K562 (cell line): ENCODE measurements around the gene RPS6KL1. TPM values are rescaled to one million over a fixed set of nuclear protein-coding genes. Genes with fewer than 3 reads are reported as not detected.

Experiments
- CREM ChIP-seq: IDR thresholded peaks from 2 replicates; pipeline ENCODE4 v1.6.1; 2014; ENCODE audit warnings: antibody characterized with exemption, low read depth
- DPF2 ChIP-seq: fragments of 450-650 bp; IDR thresholded peaks from 2 replicates; pipeline ENCODE4 v1.6.1; 2016
- GMEB1 ChIP-seq: fragments of 250-450 bp; sonication (Bioruptor Pico); IDR thresholded peaks from 2 replicates; pipeline ENCODE4 v1.4.0; 2020; ENCODE audit warnings: mild to moderate bottlenecking
- HEY1 ChIP-seq: fragments of 250-450 bp; sonication (Bioruptor Pico); IDR thresholded peaks from 2 replicates; pipeline ENCODE4 v1.5.0; 2020; ENCODE audit warnings: mild to moderate bottlenecking, moderate library complexity, borderline replicate concordance
- HLTF ChIP-seq: fragments of 450-650 bp; IDR thresholded peaks from 2 replicates; pipeline ENCODE4 v1.6.1; 2016
- HMGN3 ChIP-seq: IDR thresholded peaks from 2 replicates; pipeline ENCODE4 v1.6.1; 2011; ENCODE audit warnings: borderline replicate concordance, low read depth, mild to moderate bottlenecking, mixed read lengths, low read length; ENCODE audit not compliant: insufficient read length; ENCODE audit errors: extremely low read depth
- KDM2B ChIP-seq: fragments of 250-450 bp; sonication (Bioruptor Pico); IDR thresholded peaks from 2 replicates; pipeline ENCODE4 v1.8.0; 2021; ENCODE audit warnings: mild to moderate bottlenecking, moderate library complexity
- MCM3 ChIP-seq: fragments of 450-650 bp; IDR thresholded peaks from 2 replicates; pipeline ENCODE4 v1.6.1; 2016
- MEF2A ChIP-seq: IDR thresholded peaks from 2 replicates; pipeline ENCODE4 v1.6.1; 2011; ENCODE audit warnings: low read depth, mild to moderate bottlenecking, low read length, moderate library complexity; ENCODE audit not compliant: control insufficient read depth
- MTF1 ChIP-seq: fragments of 250-450 bp; sonication (Bioruptor Pico); IDR thresholded peaks from 2 replicates; pipeline ENCODE4 v1.9.0; 2021; ENCODE audit warnings: moderate library complexity, mild to moderate bottlenecking, inconsistent platforms, borderline replicate concordance
- NCOA4 ChIP-seq: fragments of 450-650 bp; IDR thresholded peaks from 2 replicates; pipeline ENCODE4 v1.6.1; 2018; ENCODE audit warnings: mild to moderate bottlenecking; ENCODE audit not compliant: partially characterized antibody
- POLR2A ChIP-seq: fragments of 450-650 bp; conservative IDR thresholded peaks from 2 replicates; pipeline ENCODE4 v1.6.1; 2016
- RBM22 ChIP-seq: fragments of 200-400 bp; formaldehyde crosslinking; IDR thresholded peaks from 2 replicates; pipeline ENCODE4 v1.6.1; 2018; ENCODE audit warnings: low read length, low read depth; ENCODE audit not compliant: poor library complexity, severe bottlenecking
- RCOR1 ChIP-seq, 2 experiments: IDR thresholded peaks; 2 replicates each; pipeline ENCODE4 v1.6.1; 2012; ENCODE audit warnings: low read depth in 2 of 2, low read length in 2 of 2, borderline replicate concordance in 1 of 2, improper control_type of control experiment in 1 of 2
- SIRT6 ChIP-seq: IDR thresholded peaks from one replicate; pipeline ENCODE4 v1.6.1; 2012; ENCODE audit warnings: low read depth, mild to moderate bottlenecking, control low read depth, inconsistent platforms, low read length, moderate library complexity
- U2AF1 ChIP-seq: fragments of 200-400 bp; formaldehyde crosslinking; optimal IDR thresholded peaks from 2 replicates; pipeline ENCODE3; 2017; ENCODE audit warnings: mild to moderate bottlenecking, low read depth, low read length, moderate library complexity
- XRCC5 ChIP-seq: fragments of 200-400 bp; formaldehyde crosslinking; IDR thresholded peaks from 2 replicates; pipeline ENCODE4 v1.6.1; 2017; ENCODE audit warnings: low read depth, mild to moderate bottlenecking, low read length
- YY1 ChIP-seq, 3 experiments: IDR thresholded peaks; 2 replicates each; pipeline ENCODE4 v1.6.1; 2011; ENCODE audit warnings: low read length in 2 of 3, mild to moderate bottlenecking in 2 of 3, moderate library complexity in 2 of 3, borderline replicate concordance in 1 of 3, control low read depth in 1 of 3, low read depth in 1 of 3; ENCODE audit not compliant: insufficient read depth in 3 of 3, insufficient replicate concordance in 2 of 3, control insufficient read depth in 1 of 3, insufficient read length in 1 of 3; ENCODE audit errors: extremely low read depth in 1 of 3
- ZNF174 ChIP-seq: fragments of 250-450 bp; sonication (Bioruptor Pico); IDR thresholded peaks from 2 replicates; pipeline ENCODE4 v1.4.0; 2020; ENCODE audit warnings: mild to moderate bottlenecking
- ZNF511 ChIP-seq: sonication (generic); formaldehyde crosslinking; IDR thresholded peaks from 2 replicates; pipeline ENCODE4 v1.8.0; 2022; ENCODE audit warnings: mild to moderate bottlenecking, missing genetic modification reagents
- polyA plus RNA-seq, 8 experiments: library from polyadenylated mRNA; depleted of rRNA in 4 of 8; stranded (reverse) in 5 of 8; unstranded in 3 of 8; fragments of >200 nt; fragmentation: Nextera tagmentation in 2 of 8; fragmentation: Illumina TruSeq in 1 of 8; extraction: Ambion mirVana in 2 of 8; extraction: Trizol in 1 of 8; gene quantifications; 2 replicates each; pipeline versions ENCODE4 v1.2.1 to v1.2.3, GENCODE V29; 2011 to 2014; ENCODE audit warnings: inconsistent platforms in 1 of 8, missing spikeins in 1 of 8
- total RNA-seq, 7 experiments: library from RNA; depleted of rRNA in 6 of 7; stranded (reverse); fragments of >200 nt in 6 of 7; fragmentation: Illumina TruSeq in 2 of 7; extraction: Trizol in 2 of 7; gene quantifications; 2 replicates each; pipeline versions ENCODE4 v1.2.1 to v1.2.3, GENCODE V29; 2011 to 2021; ENCODE audit warnings: low replicate concordance in 1 of 7
- TF ChIP-seq, protein P1 (sequence below): fragments of 250-450 bp; sonication (Bioruptor Pico); IDR thresholded peaks from 2 replicates; pipeline ENCODE4 v1.5.0; 2021
- TF ChIP-seq, protein P2 (sequence below): fragments of 450-650 bp; IDR thresholded peaks from 2 replicates; pipeline ENCODE4 v1.6.1; 2016; ENCODE audit warnings: missing biosample characterization, missing genetic modification characterization
- TF ChIP-seq, protein P3 (sequence below): fragments of 250-450 bp; sonication (Bioruptor Pico); IDR thresholded peaks from 2 replicates; pipeline ENCODE4 v1.5.0; 2021; ENCODE audit warnings: mild to moderate bottlenecking, borderline replicate concordance

RPS6KL1 gene
- total and polyA plus RNA-seq, 9 of the 15 experiments (the other 6 are each of a cell fraction or from before 2014, with no cell fraction given), result 0.91 to 15.5 (median 8.1) TPM

DNA sequence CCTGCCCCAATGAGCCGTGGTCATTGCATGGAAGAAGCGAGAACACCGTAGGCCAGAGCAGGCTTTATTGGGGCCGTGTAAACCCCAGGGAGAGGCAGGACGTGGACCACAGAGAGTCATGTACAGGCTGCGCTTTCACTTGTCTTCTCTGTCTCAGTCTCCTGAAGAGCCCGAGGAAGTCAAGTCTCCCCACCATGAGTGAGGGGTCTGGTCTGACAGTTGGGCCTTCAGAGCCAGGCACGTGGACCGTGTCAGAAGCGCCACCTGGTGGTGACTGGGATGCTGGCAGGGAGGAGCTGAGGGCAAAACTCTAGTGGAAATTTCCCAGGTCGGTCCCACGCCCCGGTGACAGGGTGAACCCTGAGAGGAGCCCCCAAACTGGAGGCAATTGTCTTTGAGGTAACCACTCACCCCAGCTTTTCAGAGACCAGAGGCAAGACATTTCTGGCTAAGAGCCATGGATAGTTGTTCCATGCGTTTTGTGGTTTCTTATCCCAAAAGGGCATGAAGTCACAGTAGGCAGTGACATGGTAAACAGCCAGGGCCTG is 17.4 kb downstream of the RPS6KL1 start (continued):
- peak in 1 of 3 experiments; percentile 14 for TF ChIP-seq YY1 (IDR thresholded peaks at IDR 0.05; ENCODE audit: borderline replicate concordance in 1 of 3, control insufficient read depth in 1 of 3, extremely low read depth in 1 of 3, insufficient read depth in 3 of 3, insufficient read length in 1 of 3, insufficient replicate concordance in 2 of 3, low read depth in 1 of 3, low read length in 2 of 3)
- TF ChIP-seq RCOR1 (IDR thresholded peaks at IDR 0.05; ENCODE audit: borderline replicate concordance in 1 of 2, low read depth in 2 of 2, low read length in 2 of 2), result no peak
- no peak for TF ChIP-seq ZNF511
- TF ChIP-seq XRCC5, result 0 out of 2 replicates have a peak, but pooled peaks have one; percentile 67
- no peak for TF ChIP-seq HMGN3
- no peak for TF ChIP-seq NCOA4
- TF ChIP-seq KDM2B, result no peak
- no peak for TF ChIP-seq U2AF1
- TF ChIP-seq POLR2A, result peak; percentile 49; the same call in 1 of the 2 replicates
- TF ChIP-seq, protein P1, sequence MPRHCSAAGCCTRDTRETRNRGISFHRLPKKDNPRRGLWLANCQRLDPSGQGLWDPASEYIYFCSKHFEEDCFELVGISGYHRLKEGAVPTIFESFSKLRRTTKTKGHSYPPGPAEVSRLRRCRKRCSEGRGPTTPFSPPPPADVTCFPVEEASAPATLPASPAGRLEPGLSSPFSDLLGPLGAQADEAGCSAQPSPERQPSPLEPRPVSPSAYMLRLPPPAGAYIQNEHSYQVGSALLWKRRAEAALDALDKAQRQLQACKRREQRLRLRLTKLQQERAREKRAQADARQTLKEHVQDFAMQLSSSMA (CRISPR knock-in tag), result no peak
- no peak for TF ChIP-seq HLTF
- peak; percentile 57; the same call in 1 of the 2 replicates for TF ChIP-seq CREM
- TF ChIP-seq, protein P2, sequence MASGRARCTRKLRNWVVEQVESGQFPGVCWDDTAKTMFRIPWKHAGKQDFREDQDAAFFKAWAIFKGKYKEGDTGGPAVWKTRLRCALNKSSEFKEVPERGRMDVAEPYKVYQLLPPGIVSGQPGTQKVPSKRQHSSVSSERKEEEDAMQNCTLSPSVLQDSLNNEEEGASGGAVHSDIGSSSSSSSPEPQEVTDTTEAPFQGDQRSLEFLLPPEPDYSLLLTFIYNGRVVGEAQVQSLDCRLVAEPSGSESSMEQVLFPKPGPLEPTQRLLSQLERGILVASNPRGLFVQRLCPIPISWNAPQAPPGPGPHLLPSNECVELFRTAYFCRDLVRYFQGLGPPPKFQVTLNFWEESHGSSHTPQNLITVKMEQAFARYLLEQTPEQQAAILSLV (tag), result no peak
- TF ChIP-seq HEY1, result no peak
- TF ChIP-seq MCM3, result no peak
- TF ChIP-seq GMEB1, result no peak
- no peak for TF ChIP-seq RBM22
- TF ChIP-seq DPF2, result no peak
- TF ChIP-seq MEF2A, result no peak
- no peak for TF ChIP-seq MTF1 (CRISPR knock-in tag)
- no peak for TF ChIP-seq SIRT6
- TF ChIP-seq ZNF174 (CRISPR knock-in tag), result no peak
- TF ChIP-seq, protein P3, sequence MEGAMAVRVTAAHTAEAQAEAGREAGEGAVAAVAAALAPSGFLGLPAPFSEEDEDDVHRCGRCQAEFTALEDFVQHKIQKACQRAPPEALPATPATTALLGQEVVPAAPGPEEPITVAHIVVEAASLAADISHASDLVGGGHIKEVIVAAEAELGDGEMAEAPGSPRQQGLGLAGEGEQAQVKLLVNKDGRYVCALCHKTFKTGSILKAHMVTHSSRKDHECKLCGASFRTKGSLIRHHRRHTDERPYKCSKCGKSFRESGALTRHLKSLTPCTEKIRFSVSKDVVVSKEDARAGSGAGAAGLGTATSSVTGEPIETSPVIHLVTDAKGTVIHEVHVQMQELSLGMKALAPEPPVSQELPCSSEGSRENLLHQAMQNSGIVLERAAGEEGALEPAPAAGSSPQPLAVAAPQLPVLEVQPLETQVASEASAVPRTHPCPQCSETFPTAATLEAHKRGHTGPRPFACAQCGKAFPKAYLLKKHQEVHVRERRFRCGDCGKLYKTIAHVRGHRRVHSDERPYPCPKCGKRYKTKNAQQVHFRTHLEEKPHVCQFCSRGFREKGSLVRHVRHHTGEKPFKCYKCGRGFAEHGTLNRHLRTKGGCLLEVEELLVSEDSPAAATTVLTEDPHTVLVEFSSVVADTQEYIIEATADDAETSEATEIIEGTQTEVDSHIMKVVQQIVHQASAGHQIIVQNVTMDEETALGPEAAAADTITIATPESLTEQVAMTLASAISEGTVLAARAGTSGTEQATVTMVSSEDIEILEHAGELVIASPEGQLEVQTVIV, result no peak
